Measurements from ENCODE around the gene CCDC66. TPM values are rescaled to one million over a fixed set of nuclear protein-coding genes. Genes with fewer than 3 reads are reported as not detected.

CCDC66 gene
- total and polyA plus RNA-seq, 9 of the 15 experiments (the other 6 are each of a cell fraction or from before 2014, with no cell fraction given): 21.5 to 46.5 (median 29.6) TPM

GRCh38 chr3:56525291-56525690 lies 31.7 kb upstream of the CCDC66 start:
- TF ChIP-seq RNF2 (IDR thresholded peaks at IDR 0.05) (no peak), ZNF764 (CRISPR knock-in tag; IDR thresholded peaks at IDR 0.05; ENCODE audit: low read depth) (no peak), SPI1 (IDR thresholded peaks at IDR 0.05; ENCODE audit: borderline replicate concordance, low read depth, low read length) (no peak), GTF2F1 (IDR thresholded peaks at IDR 0.05; ENCODE audit: low read depth, low read length) (no peak), ZNF143 (CRISPR knock-in tag; IDR thresholded peaks at IDR 0.05) (no peak), PCBP1 (IDR thresholded peaks at IDR 0.05; ENCODE audit: low read depth, low read length, poor library complexity, severe bottlenecking) (no peak), ETV5 (CRISPR knock-in tag; IDR thresholded peaks at IDR 0.05; ENCODE audit: low read depth) (no peak), BRD9 (IDR thresholded peaks at IDR 0.05; ENCODE audit: low read depth, partially characterized antibody) (no peak)
- no TSS peak for BruUV-seq (replicated peaks)
- intact Hi-C loops (cut with micrococcal nuclease): no loop called here
- Histone ChIP-seq H3K9ac (ENCODE audit: insufficient read depth in 1 of 2, low read depth in 2 of 2, low read length in 2 of 2) (no peak overlapping the region), H4K20me1 (replicated peaks; ENCODE audit: control insufficient read depth, insufficient read depth, low read length) (no peaks in the 10 kb centered on the region), H3K4me2 (ENCODE audit: insufficient read depth, low read length) (no peak overlapping the region), H3K79me2 (ENCODE audit: control insufficient read depth, insufficient read depth, low read length) (no peaks in the 10 kb centered on the region), H3K27me3 (ENCODE audit: control insufficient read depth in 2 of 2, insufficient read depth in 2 of 2, low read length in 2 of 2) (no peaks in the 10 kb centered on the region), H3K36me3 (ENCODE audit: control insufficient read depth, insufficient read depth, low read length) (no peaks in the 10 kb centered on the region), H3K4me3 (no peak overlapping the region), H3K9me1 (ENCODE audit: control insufficient read depth, insufficient read depth, low read length) (no peaks in the 10 kb centered on the region), H3K9me3 (replicated peaks; ENCODE audit: control insufficient read depth, insufficient read depth, low read depth, low read length) (no peaks in the 10 kb centered on the region), H3K27ac (ENCODE audit: extremely low read depth, low read depth, low read length) (no peak overlapping the region), H2AFZ (ENCODE audit: low read depth, low read length) (no peak overlapping the region), H3K4me1 (replicated peaks in 1 of 2; ENCODE audit: control insufficient read depth in 2 of 2, insufficient read depth in 2 of 2, low read length in 2 of 2) (no peaks in the 10 kb centered on the region)
- ATAC-seq: no peak
- FAIRE-seq: no peak
- DNase-seq (ENCODE audit: extremely low read depth in 1 of 4, low spot score in 3 of 4): no peak
- WGBS (ENCODE audit: insufficient coverage, low coverage, missing lambda C conversion rate): 0% methylated on average over 1 of the region's 1 CpG
- POLR2A ChIA-PET: no interaction called here
- in situ Hi-C loops (cut with MboI): no loop called here
- CTCF ChIA-PET (ENCODE audit: low intra/inter-chr PET ratio): no interaction called here

- ATAC-seq (no peak), DNase-seq (ENCODE audit: extremely low read depth in 1 of 4, low spot score in 3 of 4) (no peak), FAIRE-seq (no peak)
- WGBS (ENCODE audit: insufficient coverage, low coverage, missing lambda C conversion rate): 0% methylated on average over 2 of the region's 2 CpGs
- BruUV-seq (replicated peaks): no TSS peak
- Histone ChIP-seq H3K27ac (ENCODE audit: extremely low read depth, low read depth, low read length) (no peak overlapping the region), H3K9ac (ENCODE audit: insufficient read depth in 1 of 2, low read depth in 2 of 2, low read length in 2 of 2) (no peak overlapping the region), H3K79me2 (ENCODE audit: control insufficient read depth, insufficient read depth, low read length) (no peaks in the 10 kb centered on the region), H3K4me1 (replicated peaks in 1 of 2; ENCODE audit: control insufficient read depth in 2 of 2, insufficient read depth in 2 of 2, low read length in 2 of 2) (no peaks in the 10 kb centered on the region), H3K9me1 (ENCODE audit: control insufficient read depth, insufficient read depth, low read length) (no peaks in the 10 kb centered on the region), H3K4me3 (no peak overlapping the region), H2AFZ (ENCODE audit: low read depth, low read length) (no peak overlapping the region), H3K4me2 (ENCODE audit: insufficient read depth, low read length) (no peak overlapping the region), H3K36me3 (ENCODE audit: control insufficient read depth, insufficient read depth, low read length) (no peaks in the 10 kb centered on the region), H3K27me3 (ENCODE audit: control insufficient read depth in 2 of 2, insufficient read depth in 2 of 2, low read length in 2 of 2) (peaks cover 0 to 3% of the 10 kb centered on the region in 2 experiments; a peak in 3 of 5 replicates), H3K9me3 (replicated peaks; ENCODE audit: control insufficient read depth, insufficient read depth, low read depth, low read length) (no peaks in the 10 kb centered on the region), H4K20me1 (replicated peaks; ENCODE audit: control insufficient read depth, insufficient read depth, low read length) (no peaks in the 10 kb centered on the region)
- intact Hi-C loops (cut with micrococcal nuclease) (no loop called here), in situ Hi-C loops (cut with MboI) (no loop called here)
- ChIA-PET POLR2A (interaction anchor here (0.6 kb wide), 1 partner anchor 10 kb away, joined by 4 read pairs; no protein-coding TSS in a partner anchor), CTCF (ENCODE audit: low intra/inter-chr PET ratio) (no interaction called here)
- TF ChIP-seq THRA (IDR thresholded peaks at IDR 0.05): no peak
- TF ChIP-seq RFX7 (CRISPR knock-in tag; IDR thresholded peaks at IDR 0.05): no peak
- TF ChIP-seq NR4A1 (CRISPR knock-in tag; IDR thresholded peaks at IDR 0.05): no peak
- TF ChIP-seq NR4A1 (tag; IDR thresholded peaks at IDR 0.05): no peak
- TF ChIP-seq HMG20B (CRISPR knock-in tag; IDR thresholded peaks at IDR 0.05): no peak
- TF ChIP-seq TCF15 (CRISPR knock-in tag; IDR thresholded peaks at IDR 0.05): no peak
- no peak for TF ChIP-seq MEF2A (IDR thresholded peaks at IDR 0.05; ENCODE audit: control insufficient read depth, low read depth, low read length)
- no peak for TF ChIP-seq FOXJ2 (tag; IDR thresholded peaks at IDR 0.05)
- TF ChIP-seq PHTF2 (CRISPR knock-in tag; IDR thresholded peaks at IDR 0.05): no peak
- no peak for TF ChIP-seq DNMT1 (IDR thresholded peaks at IDR 0.05)
- TF ChIP-seq BCOR (IDR thresholded peaks at IDR 0.05): no peak
- no peak for TF ChIP-seq FOXJ3 (CRISPR knock-in tag; IDR thresholded peaks at IDR 0.05)
Measured at GRCh38 chr3:56536735-56537134, 20.2 kb upstream of the CCDC66 start.

All from K562 (cell line).